ENCODE results near the gene RAPGEF4.

The RAPGEF4 gene

GRCh38 chr2:173040729-173041128, 305.1 kb downstream of the RAPGEF4 start:
- DNase-seq (ENCODE audit: low read depth) = no peak

DNA sequence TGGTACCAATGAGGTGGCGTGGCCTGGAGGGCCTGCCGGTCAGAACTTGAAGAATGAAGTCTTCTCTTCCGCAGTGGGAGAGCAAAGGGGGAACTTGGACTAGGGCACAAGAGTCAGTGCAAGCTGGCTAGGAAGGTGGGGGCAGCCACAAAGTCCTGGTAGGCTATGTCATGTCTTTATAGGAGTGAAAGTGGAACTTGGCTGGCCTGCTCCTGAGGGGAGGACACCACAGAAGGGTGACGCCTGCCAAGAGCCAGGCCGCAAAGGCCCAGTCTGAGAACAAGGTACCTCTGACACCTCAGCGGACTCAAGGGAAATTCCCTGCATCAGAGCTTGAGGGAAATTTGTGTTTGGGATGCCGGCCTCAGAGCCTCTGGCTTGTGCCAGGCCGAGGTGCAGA, 307.8 kb downstream of the RAPGEF4 start:
- DNase-seq (ENCODE audit: low read depth) = no peak

GRCh38 chr2:173043897-173044519, 308.4 kb downstream of the RAPGEF4 start:
- no peak for DNase-seq (ENCODE audit: low read depth)

DNA sequence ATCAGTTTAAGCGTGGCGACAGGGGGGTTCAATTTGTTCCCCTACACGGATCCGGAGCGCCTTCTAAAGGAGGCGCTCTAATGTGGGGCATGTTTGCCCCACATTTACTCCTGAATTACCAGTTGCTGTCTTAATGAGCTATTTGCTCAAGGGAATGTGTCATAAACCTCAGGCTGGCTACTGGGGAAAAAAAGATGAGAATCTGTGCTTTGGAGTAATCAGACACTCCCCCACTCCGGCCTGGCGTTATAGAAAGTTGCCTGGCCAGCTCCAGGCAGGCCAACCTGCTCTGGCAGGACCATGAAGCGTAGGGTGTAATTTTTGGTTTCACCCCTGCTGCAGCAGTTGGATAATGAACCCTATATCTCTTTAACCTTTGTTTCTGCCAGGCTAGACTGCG, 309.0 kb downstream of the RAPGEF4 start:
- no peak for DNase-seq (ENCODE audit: low read depth)

GRCh38 chr2:173045181-173045580, 309.5 kb downstream of the RAPGEF4 start:
- DNase-seq (ENCODE audit: low read depth) = no peak

DNA sequence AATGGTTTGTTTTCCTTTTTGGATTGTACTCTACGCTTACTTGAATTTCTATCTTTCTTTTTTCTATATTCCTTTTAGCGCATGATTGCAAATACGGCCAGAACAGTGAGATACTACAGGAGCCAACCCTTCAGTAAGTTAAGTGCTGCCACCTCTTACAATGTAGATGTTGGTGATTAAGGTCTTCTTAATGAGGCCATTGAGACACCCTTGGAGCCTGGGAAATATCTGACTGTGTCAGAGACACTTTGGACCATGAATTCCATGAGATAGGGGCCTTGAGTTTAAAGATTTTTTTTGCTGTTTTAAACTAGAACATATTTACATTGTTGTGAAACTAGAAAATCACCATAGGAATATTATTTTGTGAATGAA, 312.9 kb downstream of the RAPGEF4 start:
- DNase-seq (ENCODE audit: low read depth) = no peak

GRCh38 chr2:173048897-173049661, 313.4 kb downstream of the RAPGEF4 start:
- DNase-seq (ENCODE audit: low read depth) = peak; percentile 66

DNA sequence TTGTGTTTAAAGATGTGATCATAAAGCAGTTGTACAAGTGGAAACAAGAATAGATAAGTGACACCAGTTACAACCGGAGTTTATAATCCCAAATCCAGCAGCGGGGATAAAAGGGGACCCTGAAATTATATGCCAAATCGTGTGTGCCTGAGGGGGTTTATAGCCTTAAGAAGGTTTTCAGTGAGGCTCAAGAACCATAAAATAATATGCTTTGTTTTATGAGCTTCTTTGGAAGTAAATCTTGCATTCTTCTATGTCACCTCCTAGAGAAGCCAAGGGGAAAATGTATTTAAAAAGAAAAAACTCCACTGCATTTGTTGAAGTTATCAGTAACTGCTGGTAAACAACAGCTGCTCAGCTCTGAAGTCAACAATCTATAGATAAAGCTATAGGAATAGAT, 314.2 kb downstream of the RAPGEF4 start:
- DNase-seq (ENCODE audit: low read depth) = no peak

DNA sequence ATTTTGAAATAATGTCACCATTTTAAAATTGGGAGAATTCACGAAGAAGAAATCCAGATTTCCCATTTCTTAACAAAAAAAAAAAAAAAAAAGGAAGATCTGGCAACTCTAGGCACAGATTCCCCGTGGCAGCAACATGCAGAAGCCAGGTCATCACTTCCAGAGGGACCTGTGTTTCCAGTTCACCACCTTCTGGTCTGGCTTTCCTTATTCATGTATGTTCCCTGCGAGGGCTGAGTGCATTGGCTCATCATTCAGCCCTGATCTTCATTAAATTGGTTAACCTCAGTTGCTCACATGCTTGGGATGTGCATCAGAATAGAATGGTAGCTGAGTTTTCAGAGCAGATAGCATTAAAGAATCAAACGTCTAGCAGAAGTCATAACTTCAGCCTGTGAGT, 315.0 kb downstream of the RAPGEF4 start:
- no peak for DNase-seq (ENCODE audit: low read depth)

DNA sequence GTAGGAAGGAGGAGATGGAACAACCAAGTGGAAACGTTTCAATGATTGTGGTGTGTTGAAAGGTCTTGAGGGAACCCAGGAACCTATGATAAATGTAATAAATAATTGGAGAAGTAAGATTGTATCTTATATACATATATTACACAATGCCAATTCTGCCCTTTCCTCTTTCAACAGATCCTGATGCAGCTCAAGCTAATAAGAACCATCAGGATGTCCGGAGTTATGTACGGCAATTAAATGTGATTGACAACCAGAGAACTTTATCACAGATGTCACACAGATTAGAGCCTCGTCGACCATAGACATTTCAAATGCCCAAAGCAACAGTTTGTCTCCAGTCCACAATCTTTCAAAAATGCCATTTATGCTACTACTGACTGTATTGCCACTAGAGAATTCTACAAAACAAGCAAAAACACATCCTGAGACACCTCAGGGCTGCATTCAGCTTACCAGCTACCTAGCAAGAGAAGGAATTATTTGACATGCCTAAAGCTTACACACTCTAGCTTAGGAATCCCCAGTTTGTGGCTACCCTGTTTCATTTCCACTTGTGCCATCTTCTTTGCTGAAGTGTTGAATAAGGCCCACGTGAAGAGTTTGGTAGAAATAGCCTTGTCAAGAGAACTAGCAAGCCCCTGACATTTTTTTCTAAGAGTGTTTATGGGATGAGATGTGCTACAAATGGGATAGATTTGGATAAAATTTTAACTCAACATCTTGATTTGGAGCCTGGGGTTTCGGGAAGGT, 316.0 kb downstream of the RAPGEF4 start:
- DNase-seq (ENCODE audit: low read depth) = no peak

DNA sequence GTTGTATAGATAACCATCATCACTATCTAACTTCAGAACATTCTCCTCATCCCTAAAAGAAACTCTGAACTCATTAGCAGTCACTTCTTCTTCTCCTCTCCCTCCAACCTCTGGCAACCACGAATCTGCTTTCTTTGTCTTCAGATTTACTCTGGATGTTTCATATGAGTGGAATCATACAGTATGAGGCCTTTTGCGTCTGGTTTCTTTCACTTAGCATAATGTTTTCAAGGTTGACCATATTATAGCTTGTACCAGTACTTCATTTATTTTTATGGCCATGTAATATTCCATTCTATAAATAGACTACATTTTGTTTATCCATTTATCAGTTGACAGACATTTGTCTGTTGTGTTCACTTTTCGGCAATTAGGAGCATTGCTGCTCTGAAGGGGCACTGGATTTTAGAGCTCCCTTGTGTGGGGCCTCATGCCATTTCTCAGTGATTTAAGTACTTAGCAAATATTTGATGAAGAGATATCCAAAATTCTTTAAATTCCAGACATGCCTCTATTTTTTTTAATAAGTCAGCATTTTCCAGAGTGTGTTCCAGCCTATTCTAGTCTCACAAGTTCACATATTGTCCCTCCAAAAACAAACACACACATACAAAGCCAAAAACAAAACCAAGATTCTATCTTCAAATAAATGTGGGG, 317.5 kb downstream of the RAPGEF4 start:
- peak; percentile 47 for DNase-seq (ENCODE audit: low read depth)

DNA sequence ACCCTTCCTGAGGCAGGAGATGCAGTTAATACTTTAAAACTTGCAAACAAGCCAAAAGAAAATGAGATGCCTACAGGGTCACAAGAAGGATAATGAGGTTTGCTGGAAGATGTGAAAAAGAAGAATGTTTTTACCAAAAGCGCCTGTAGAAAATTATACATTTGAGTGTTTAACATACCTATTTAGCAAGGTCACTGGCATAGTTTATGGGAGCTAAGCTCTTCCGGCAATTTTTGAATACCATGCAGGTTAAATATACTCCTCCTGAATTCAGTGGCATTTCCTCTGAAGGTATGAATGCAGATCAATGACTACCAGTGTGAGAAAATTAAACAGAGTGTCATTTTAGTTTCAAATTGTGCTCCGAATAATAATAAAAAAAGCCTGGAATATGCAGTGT, 318.8 kb downstream of the RAPGEF4 start:
- DNase-seq (ENCODE audit: low read depth) = no peak

DNA sequence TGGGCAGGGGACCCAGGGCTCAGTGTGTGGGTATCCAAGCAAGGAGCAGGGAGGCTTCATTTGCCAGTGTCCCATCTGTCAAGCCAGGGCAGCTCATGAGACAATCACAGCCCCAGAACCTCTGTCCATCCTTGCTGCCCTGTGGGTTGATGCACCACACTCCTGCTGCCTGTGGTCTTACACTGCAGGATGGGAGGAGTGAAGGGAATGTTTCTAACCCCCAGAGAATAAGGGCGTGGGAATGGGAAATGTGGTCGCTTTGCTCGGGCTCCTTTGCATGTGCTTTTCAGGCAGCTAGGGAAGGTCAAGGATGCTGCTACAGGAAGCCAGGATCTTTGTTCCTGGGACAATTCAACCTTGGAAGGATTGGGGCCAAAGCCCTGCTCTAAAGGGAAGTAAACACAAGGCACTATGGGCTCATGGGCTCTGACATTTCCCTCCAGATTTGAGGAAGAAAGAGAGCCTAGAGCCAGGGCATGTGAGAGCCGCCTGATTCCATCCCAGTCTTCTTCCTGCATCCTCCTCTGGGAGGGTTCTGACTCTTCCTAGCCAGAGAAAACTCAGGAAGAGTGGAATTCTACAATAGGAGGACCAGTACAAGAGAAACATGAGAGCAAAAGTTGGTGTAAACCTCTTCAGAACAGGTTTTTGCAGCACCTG, 321.2 kb downstream of the RAPGEF4 start:
- no peak for DNase-seq (ENCODE audit: low read depth)

GRCh38 chr2:173058097-173058496, 322.5 kb downstream of the RAPGEF4 start:
- no peak for DNase-seq (ENCODE audit: low read depth)

GRCh38 chr2:173058673-173059072, 323.0 kb downstream of the RAPGEF4 start:
- no peak for DNase-seq (ENCODE audit: low read depth)

DNA sequence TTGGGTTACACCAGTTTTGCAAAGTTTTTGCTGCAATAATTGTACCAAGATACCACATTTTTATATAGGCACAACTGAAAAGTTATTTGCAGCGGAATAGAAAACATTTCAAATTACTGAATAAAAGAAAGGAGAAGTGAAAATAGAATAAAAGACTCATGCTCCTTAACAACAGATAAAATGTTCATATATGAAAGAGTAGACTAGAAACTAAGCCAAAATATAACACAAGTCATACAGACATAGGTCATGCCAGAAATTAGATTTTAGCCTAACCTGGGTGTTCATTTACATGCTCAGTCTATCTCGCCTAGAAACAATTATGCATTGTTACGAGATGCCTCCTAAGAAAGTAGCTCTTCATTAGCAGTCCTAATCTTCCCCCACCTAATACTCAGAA, 323.6 kb downstream of the RAPGEF4 start:
- DNase-seq (ENCODE audit: low read depth) = no peak

DNA sequence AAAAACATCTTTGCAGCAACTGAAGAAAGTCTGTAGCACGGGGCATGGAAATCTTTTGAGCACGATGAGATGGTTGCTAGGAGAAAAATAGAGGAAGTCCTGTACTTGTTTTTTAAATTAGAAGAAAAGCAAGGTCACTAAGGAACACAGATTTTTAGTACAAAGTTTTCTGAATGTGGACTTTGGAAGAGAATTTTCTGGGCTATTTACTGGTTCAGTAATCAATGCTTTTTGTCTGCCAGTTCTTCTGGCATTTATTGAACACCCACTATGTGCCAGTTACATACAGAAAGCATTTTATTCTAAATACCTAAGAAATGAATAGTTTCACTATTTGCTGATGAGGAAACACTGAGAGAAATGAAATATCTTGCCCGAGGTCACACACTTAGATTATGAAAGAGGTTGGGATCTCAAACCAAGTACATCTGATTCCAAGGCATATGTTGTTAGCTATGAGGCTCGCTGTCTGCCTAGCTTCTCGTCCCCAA, 324.4 kb downstream of the RAPGEF4 start:
- DNase-seq (ENCODE audit: low read depth) = no peak

- DNase-seq (ENCODE audit: low read depth) = no peak
Observed at GRCh38 chr2:173062801-173063200, 327.2 kb downstream of the RAPGEF4 start.

DNA sequence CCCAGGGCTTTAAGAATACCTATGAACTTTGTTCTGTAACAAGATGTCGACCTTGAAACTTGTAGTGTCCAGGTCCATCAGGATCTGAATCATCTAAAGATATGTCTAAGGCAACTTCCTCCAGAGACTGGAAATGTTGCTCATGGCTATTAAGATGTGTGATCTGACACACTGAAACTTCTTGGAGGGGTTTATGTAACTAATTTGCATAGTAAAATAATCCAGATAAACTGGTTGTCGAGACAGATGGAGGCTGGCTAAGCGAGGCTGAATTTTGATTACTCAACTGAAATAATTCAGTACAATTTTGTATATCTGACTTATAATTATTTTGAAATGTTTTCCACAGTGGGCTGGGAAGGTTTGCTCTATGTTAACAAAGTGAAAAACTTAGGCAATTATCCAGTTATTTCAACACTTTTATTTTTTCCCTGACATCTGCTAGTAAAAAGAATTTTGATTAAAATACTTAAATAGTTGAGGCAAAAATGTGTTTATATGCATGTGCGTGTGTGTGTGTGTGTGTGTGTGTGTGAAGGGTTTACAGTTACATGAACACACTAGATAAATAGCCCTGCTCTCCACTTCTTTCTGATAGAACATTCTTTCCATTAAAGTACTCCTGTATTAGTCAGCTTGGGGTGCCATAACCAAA, 328.6 kb downstream of the RAPGEF4 start:
- no peak for DNase-seq (ENCODE audit: low read depth)

DNA sequence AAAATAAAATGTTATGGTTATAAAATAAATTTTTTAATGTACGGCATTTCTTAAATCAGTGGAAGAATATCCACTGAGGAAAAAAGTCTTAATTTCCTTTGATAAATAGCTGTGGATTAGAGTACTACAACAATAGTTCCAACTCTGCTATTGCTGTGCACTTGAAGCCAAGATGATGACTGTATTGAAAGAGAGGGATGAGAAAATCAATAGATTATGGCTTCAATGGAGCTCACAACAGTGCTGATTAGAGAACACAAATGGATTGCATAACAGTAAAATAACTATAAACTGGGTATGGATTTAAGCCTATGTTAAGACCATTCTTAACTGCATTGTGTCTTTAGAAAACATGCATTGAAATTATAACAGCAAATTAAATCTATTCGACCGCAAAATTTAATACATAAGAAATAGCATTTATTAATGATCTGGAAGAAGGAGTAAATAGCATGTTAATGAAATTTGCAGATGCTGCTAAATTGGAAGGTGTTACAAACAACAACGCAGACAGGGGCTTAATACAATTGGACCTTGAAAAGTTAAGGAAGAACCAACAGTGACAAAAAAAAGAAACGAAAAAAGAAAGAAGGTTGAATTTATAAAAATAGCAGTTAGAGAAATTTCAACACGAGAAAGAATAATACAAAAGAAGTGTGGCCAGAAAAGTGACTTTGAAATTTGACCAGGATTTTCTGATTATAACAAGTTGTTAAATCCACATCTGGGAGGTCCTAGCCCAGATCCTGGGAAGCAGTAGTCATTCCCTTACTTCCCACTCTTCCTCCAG, 331.4 kb downstream of the RAPGEF4 start:
- DNase-seq (ENCODE audit: low read depth) = no peak
